ENCODE measurements around the gene MCTP2. TPM values are rescaled to one million over a fixed set of nuclear protein-coding genes. Genes with fewer than 3 reads are reported as not detected.

MCTP2 gene
- total RNA-seq, 2 donors from 2014 or later, result 25.4 to 46.3 TPM

DNA sequence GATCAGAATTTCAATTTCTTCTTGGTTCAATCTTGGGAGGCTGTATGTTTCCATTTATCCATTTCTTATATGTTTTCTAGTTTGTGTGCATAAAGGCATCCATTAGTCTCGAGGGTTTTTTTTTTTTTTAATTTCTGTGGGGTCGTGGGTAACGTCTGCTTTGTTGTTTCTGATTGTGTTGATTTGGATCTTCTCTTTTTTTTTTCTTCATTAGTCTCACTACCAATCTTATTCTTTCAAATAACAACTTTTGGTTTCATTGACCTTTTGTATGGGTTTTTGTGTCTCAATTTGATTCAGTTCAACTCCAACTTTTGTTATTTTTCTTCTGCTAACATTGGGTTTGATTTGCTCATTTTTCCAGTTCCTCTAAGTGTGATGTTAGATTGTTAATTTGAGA lies 48.9 kb downstream of the MCTP2 start:
- intact Hi-C loops (cut with DNase I), result no loop called here
- Histone ChIP-seq H3K27me3 (replicated peaks; ENCODE audit: insufficient read depth) (no peaks in the 10 kb centered on the region), H3K36me3 (no peaks in the 10 kb centered on the region), H3K4me1 (replicated peaks) (no peaks in the 10 kb centered on the region), H3K4me3 (no peak overlapping the region), H3K27ac (no peak overlapping the region), H3K9me3 (no peaks in the 10 kb centered on the region)
- DNase-seq (ENCODE audit: low spot score), result no peak
- TF ChIP-seq, protein P1, sequence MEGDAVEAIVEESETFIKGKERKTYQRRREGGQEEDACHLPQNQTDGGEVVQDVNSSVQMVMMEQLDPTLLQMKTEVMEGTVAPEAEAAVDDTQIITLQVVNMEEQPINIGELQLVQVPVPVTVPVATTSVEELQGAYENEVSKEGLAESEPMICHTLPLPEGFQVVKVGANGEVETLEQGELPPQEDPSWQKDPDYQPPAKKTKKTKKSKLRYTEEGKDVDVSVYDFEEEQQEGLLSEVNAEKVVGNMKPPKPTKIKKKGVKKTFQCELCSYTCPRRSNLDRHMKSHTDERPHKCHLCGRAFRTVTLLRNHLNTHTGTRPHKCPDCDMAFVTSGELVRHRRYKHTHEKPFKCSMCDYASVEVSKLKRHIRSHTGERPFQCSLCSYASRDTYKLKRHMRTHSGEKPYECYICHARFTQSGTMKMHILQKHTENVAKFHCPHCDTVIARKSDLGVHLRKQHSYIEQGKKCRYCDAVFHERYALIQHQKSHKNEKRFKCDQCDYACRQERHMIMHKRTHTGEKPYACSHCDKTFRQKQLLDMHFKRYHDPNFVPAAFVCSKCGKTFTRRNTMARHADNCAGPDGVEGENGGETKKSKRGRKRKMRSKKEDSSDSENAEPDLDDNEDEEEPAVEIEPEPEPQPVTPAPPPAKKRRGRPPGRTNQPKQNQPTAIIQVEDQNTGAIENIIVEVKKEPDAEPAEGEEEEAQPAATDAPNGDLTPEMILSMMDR (IDR thresholded peaks at IDR 0.05), result no peak
- TF ChIP-seq POLR2AphosphoS5 (IDR thresholded peaks at IDR 0.05) (no peak), POLR2A (IDR thresholded peaks at IDR 0.05) (no peak)
- WGBS, result 81% methylated on average over 3 of the region's 3 CpGs

DNA sequence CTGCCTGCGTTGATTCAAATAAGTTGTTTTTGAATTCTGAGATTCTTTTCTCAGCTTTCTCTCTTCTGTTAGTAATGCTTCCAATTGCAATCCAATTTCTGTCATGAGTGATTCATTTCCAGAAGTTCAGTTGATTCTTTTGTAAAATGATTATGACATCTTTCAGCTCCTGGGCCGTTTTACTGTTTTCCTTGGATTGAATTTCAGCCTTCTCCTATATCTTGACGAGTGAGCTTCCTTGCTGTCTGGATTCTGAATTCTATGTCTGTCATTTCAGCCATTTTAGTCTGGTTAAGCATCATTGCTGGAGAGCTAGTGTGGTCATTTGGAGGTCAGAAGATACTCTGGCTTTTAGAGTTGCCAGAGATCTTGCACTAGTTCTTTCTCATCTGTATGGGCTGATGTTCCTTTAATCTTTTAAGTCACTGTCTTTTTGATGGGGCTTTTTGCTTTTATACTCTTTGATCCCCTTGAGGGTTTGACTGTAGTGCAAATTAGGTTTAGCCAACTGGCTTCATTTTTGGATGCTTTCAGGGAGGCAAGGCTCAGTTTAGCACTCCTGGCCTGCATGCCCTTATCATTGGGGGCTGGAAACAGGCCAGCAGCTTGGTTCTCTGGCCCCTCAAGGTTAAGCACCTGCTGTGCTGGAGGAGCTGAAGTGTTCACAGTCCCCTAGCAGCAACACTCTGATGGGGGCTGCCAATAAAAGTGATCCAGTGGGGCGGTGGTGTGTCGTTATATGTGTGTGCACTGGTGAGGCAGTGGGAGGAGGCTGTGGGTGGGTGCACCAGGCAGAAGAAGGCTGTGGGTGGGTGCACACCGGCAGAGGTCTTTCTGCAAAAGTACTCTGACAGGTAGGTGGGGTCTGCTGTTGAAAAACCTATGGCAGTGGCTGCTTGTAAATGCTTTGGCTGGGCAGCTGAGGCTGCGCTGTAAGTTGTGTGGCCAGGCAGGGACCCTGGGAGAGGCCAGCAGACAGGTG lies 51.2 kb downstream of the MCTP2 start:
- no peaks in the 10 kb centered on the region for H3K4me1 ChIP-seq (replicated peaks)
- 81% methylated on average over 7 of the region's 7 CpGs for WGBS
- H3K9me3 ChIP-seq, result no peaks in the 10 kb centered on the region
- no peaks in the 10 kb centered on the region for H3K27me3 ChIP-seq (replicated peaks; ENCODE audit: insufficient read depth)
- no peak overlapping the region for H3K4me3 ChIP-seq
- H3K27ac ChIP-seq, result no peak overlapping the region
- H3K36me3 ChIP-seq, result no peaks in the 10 kb centered on the region
- TF ChIP-seq POLR2AphosphoS5 (IDR thresholded peaks at IDR 0.05) (no peak), POLR2A (IDR thresholded peaks at IDR 0.05) (no peak)
- TF ChIP-seq, protein P1 (IDR thresholded peaks at IDR 0.05), result no peak
- no peak for DNase-seq (ENCODE audit: low spot score)
- intact Hi-C loops (cut with DNase I), result no loop called here

DNA sequence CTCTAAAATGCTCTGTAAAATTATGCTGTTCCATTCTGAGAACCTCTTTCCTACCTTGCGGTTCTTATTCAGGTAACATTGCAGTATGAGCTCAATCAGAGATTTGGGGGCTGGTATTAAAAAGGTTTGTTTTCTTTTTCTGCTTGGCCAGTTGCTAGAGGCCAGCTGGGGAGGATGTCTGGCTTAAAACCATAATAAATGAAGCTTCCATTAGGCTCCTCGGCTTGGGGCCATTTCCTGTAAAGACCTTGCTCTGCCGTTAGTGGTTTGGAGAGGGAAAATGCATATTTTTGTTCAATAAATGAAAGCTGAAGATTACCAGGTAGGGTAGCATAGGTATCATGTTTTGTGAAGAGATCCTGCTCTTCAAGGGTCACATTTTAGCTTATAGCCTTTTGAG lies 55.2 kb downstream of the MCTP2 start:
- Histone ChIP-seq H3K4me1 (replicated peaks) (no peaks in the 10 kb centered on the region), H3K4me3 (no peak overlapping the region), H3K36me3 (no peaks in the 10 kb centered on the region), H3K27me3 (replicated peaks; ENCODE audit: insufficient read depth) (no peaks in the 10 kb centered on the region), H3K9me3 (no peaks in the 10 kb centered on the region), H3K27ac (no peak overlapping the region)
- WGBS, result 41% methylated on average over 3 of the region's 3 CpGs
- no peak for DNase-seq (ENCODE audit: low spot score)
- intact Hi-C loops (cut with DNase I), result no loop called here
- TF ChIP-seq, protein P1 (IDR thresholded peaks at IDR 0.05), result no peak
- TF ChIP-seq POLR2AphosphoS5 (IDR thresholded peaks at IDR 0.05), result no peak
- no peak for TF ChIP-seq POLR2A (IDR thresholded peaks at IDR 0.05)

DNA sequence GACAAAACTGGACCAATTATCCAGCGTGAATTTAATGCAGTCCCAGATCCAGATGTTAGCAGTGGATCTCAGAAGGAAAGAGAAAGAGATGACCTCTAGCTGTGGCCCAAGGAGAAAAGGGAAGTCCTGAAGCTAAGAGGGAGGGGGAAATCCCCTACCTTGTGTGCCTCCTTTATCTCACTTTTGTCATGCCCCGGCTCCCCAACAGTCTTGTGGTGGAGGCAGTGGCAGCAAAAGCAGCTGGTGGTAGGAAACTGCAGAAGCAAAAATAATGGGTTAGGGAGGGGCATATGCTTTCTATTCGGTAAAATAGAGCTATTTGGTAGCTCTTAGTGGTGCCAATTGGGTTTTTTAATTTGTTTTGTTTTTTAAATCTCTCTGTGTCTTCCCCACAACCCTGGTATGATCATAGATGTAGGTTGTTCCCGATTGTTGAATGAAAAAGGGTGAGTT lies 56.5 kb downstream of the MCTP2 start:
- no peaks in the 10 kb centered on the region for H3K27me3 ChIP-seq (replicated peaks; ENCODE audit: insufficient read depth)
- no peaks in the 10 kb centered on the region for H3K9me3 ChIP-seq
- DNase-seq (ENCODE audit: low spot score), result no peak
- H3K27ac ChIP-seq, result no peak overlapping the region
- H3K36me3 ChIP-seq, result no peaks in the 10 kb centered on the region
- intact Hi-C loops (cut with DNase I), result no loop called here
- H3K4me1 ChIP-seq (replicated peaks), result no peaks in the 10 kb centered on the region
- H3K4me3 ChIP-seq, result no peak overlapping the region
- 67% methylated on average over 4 of the region's 4 CpGs for WGBS
- no peak for TF ChIP-seq POLR2A (IDR thresholded peaks at IDR 0.05)

DNA sequence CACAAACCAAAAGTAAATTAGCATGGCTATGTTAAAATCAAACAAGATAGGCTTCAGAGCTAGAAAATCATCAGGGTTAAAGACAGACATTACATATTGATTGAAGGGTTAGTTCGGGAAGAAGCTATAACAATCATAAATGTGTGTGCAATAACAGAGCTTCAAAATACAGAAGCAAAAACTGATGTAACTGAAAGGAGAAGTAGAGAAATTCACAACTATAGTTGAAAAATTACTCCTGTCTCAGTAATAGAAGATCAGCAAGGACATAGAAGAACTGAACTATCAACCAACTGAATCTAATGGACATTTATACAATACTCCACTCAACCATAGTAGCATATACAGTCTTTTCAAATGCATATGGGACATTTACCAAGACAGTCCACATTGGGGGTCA lies 59.4 kb downstream of the MCTP2 start:
- no peaks in the 10 kb centered on the region for H3K36me3 ChIP-seq
- intact Hi-C loops (cut with DNase I), result no loop called here
- no peak overlapping the region for H3K27ac ChIP-seq
- H3K27me3 ChIP-seq (replicated peaks; ENCODE audit: insufficient read depth), result no peaks in the 10 kb centered on the region
- TF ChIP-seq, protein P1 (IDR thresholded peaks at IDR 0.05), result no peak
- TF ChIP-seq POLR2A (IDR thresholded peaks at IDR 0.05) (no peak), POLR2AphosphoS5 (IDR thresholded peaks at IDR 0.05) (no peak)
- H3K9me3 ChIP-seq, result no peaks in the 10 kb centered on the region
- 85% methylated on average over 1 of the region's 1 CpG for WGBS
- no peaks in the 10 kb centered on the region for H3K4me1 ChIP-seq (replicated peaks)
- H3K4me3 ChIP-seq, result no peak overlapping the region
- DNase-seq (ENCODE audit: low spot score), result no peak
